ENCODE measurements around the gene CTSE.
A peak's percentile ranks its signal among the peaks of the same experiment; 100 is the strongest.

The CTSE gene

GRCh38 chr1:206029484-206029883 lies 5.8 kb upstream of the CTSE start:
- peak; percentile 39; the same call in 1 of the 2 replicates for TF ChIP-seq NFIC (IDR thresholded peaks at IDR 0.05)
- TF ChIP-seq, protein P1, sequence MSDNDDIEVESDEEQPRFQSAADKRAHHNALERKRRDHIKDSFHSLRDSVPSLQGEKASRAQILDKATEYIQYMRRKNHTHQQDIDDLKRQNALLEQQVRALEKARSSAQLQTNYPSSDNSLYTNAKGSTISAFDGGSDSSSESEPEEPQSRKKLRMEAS (IDR thresholded peaks at IDR 0.05), result no peak
- TF ChIP-seq RAD21 (IDR thresholded peaks at IDR 0.05; ENCODE audit: low read depth), result no peak
- TF ChIP-seq TEAD4 (IDR thresholded peaks at IDR 0.05), result no peak
- no peak for TF ChIP-seq EP300 (IDR thresholded peaks at IDR 0.05; ENCODE audit: borderline replicate concordance)
- no peak for TF ChIP-seq CREB1 (IDR thresholded peaks at IDR 0.05; ENCODE audit: low read depth)
- no peak for TF ChIP-seq ZBTB7A (IDR thresholded peaks at IDR 0.05; ENCODE audit: low read depth)
- TF ChIP-seq TCF12 (IDR thresholded peaks at IDR 0.05; ENCODE audit: low read depth), result 0 out of 2 replicates have a peak, but pooled peaks have one; percentile 35
- no peak for TF ChIP-seq FOXM1 (IDR thresholded peaks at IDR 0.05; ENCODE audit: borderline replicate concordance, low read depth)
- no peak for TF ChIP-seq REST (IDR thresholded peaks at IDR 0.05; ENCODE audit: low read depth)
- TF ChIP-seq EGR1 (IDR thresholded peaks at IDR 0.05), result no peak
- TF ChIP-seq CEBPB (IDR thresholded peaks at IDR 0.05), result peak; percentile 97
- TF ChIP-seq USF1 (IDR thresholded peaks at IDR 0.05), result no peak
- no peak for TF ChIP-seq TAF1 (IDR thresholded peaks at IDR 0.05; ENCODE audit: low read depth)
- TF ChIP-seq YY1 (IDR thresholded peaks at IDR 0.05; ENCODE audit: low read depth), result no peak

- TF ChIP-seq CREB1 (IDR thresholded peaks at IDR 0.05; ENCODE audit: low read depth) (no peak), EP300 (IDR thresholded peaks at IDR 0.05; ENCODE audit: borderline replicate concordance) (no peak), USF1 (IDR thresholded peaks at IDR 0.05) (no peak), YY1 (IDR thresholded peaks at IDR 0.05; ENCODE audit: low read depth) (no peak), TAF1 (IDR thresholded peaks at IDR 0.05; ENCODE audit: low read depth) (no peak), NFIC (IDR thresholded peaks at IDR 0.05) (no peak), ZBTB7A (IDR thresholded peaks at IDR 0.05; ENCODE audit: low read depth) (no peak), RAD21 (IDR thresholded peaks at IDR 0.05; ENCODE audit: low read depth) (no peak), FOXM1 (IDR thresholded peaks at IDR 0.05; ENCODE audit: borderline replicate concordance, low read depth) (no peak), EGR1 (IDR thresholded peaks at IDR 0.05) (no peak), REST (IDR thresholded peaks at IDR 0.05; ENCODE audit: low read depth) (no peak), CEBPB (IDR thresholded peaks at IDR 0.05) (no peak), TCF12 (IDR thresholded peaks at IDR 0.05; ENCODE audit: low read depth) (no peak), TEAD4 (IDR thresholded peaks at IDR 0.05) (no peak)
- TF ChIP-seq, protein P1 (IDR thresholded peaks at IDR 0.05), result no peak
These were observed 1.7 kb upstream of the CTSE start for GRCh38 chr1:206025283-206025820.

DNA sequence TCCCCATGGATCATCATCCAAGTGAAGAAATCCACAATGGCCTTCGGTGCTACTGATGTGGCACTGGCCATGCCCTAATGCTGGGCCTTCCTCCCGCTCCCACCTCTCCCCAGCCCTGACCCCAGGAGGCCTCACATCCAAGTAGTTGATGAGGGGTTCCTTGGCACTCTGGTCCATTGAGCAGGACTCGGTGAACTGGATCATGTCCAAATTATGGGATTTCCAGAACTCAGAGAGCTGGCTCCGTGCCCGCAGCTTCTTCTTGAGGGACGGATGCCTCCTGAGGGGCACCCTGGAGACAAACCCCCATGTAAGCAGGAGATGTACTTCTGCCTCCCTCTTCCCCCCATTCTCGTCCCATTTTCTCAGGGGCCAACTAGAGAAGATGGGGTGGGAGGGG lies 929 bp downstream of the CTSE start:
- peak; percentile 30; the same call in 1 of the 2 replicates for TF ChIP-seq NFIC (IDR thresholded peaks at IDR 0.05)
- TF ChIP-seq ZBTB7A (IDR thresholded peaks at IDR 0.05; ENCODE audit: low read depth), result no peak

GRCh38 chr1:206021626-206022365 lies 1.9 kb downstream of the CTSE start:
- TF ChIP-seq TEAD4 (IDR thresholded peaks at IDR 0.05) (no peak), TAF1 (IDR thresholded peaks at IDR 0.05; ENCODE audit: low read depth) (no peak), EP300 (IDR thresholded peaks at IDR 0.05; ENCODE audit: borderline replicate concordance) (no peak), FOXM1 (IDR thresholded peaks at IDR 0.05; ENCODE audit: borderline replicate concordance, low read depth) (no peak), NFIC (IDR thresholded peaks at IDR 0.05) (no peak; the same call in 1 of the 2 replicates), USF1 (IDR thresholded peaks at IDR 0.05) (no peak), YY1 (IDR thresholded peaks at IDR 0.05; ENCODE audit: low read depth) (no peak), ZBTB7A (IDR thresholded peaks at IDR 0.05; ENCODE audit: low read depth) (no peak), CREB1 (IDR thresholded peaks at IDR 0.05; ENCODE audit: low read depth) (no peak), TCF12 (IDR thresholded peaks at IDR 0.05; ENCODE audit: low read depth) (no peak), RAD21 (IDR thresholded peaks at IDR 0.05; ENCODE audit: low read depth) (no peak), REST (IDR thresholded peaks at IDR 0.05; ENCODE audit: low read depth) (no peak), CEBPB (IDR thresholded peaks at IDR 0.05) (no peak), EGR1 (IDR thresholded peaks at IDR 0.05) (no peak)
- TF ChIP-seq, protein P1 (IDR thresholded peaks at IDR 0.05), result no peak

Measured in Ishikawa (cell line).